ENCODE results near the gene MLLT10. TPM values are rescaled to one million over a fixed set of nuclear protein-coding genes. Genes with fewer than 3 reads are reported as not detected.
"Not testable (repeated sequence)": the region's sequence is repeated elsewhere in the genome, so short reads cannot be mapped to it uniquely, and the experiment has no call there.

The MLLT10 gene
- total RNA-seq, 1 experiment from 2014 or later: 48.4 TPM

- Histone ChIP-seq H4K20me1 (ENCODE audit: insufficient read depth) (no peaks in the 10 kb centered on the region; the same call in 1 of the 2 replicates), H3K4me2 (no peak overlapping the region), H3K79me2 (ENCODE audit: low read depth) (peaks cover 29% of the 10 kb centered on the region), H2AFZ (no peak overlapping the region), H3K4me1 (replicated peaks; ENCODE audit: insufficient read depth) (peaks cover 7% of the 10 kb centered on the region), H3K27me3 (ENCODE audit: insufficient read depth, low read depth) (no peaks in the 10 kb centered on the region), H3F3A (ENCODE audit: insufficient read depth, low read depth) (no peaks in the 10 kb centered on the region), H3K36me3 (ENCODE audit: low read depth) (no peaks in the 10 kb centered on the region), H3K9me3 (ENCODE audit: insufficient read depth, low read depth) (no peaks in the 10 kb centered on the region), H3K9me2 (ENCODE audit: insufficient read depth) (no peaks in the 10 kb centered on the region), H3K27ac (no peak overlapping the region), H3K4me3 (no peak overlapping the region)
- no peak for DNase-seq
- intact Hi-C loops (cut with micrococcal nuclease; ENCODE audit: unreplicated experiment): no loop called here
- ChIA-PET POLR2A (ENCODE audit: unreplicated experiment) (no interaction called here), CTCF (no interaction called here)
- TF ChIP-seq EZH2 (IDR thresholded peaks at IDR 0.05; ENCODE audit: low read depth) (no peak), CTCF (conservative IDR thresholded peaks at IDR 0.05) (no peak)
- no TSS peak for BruUV-seq (replicated peaks)
Observed at GRCh38 chr10:21556527-21556926, 22.5 kb downstream of the MLLT10 start.

DNA sequence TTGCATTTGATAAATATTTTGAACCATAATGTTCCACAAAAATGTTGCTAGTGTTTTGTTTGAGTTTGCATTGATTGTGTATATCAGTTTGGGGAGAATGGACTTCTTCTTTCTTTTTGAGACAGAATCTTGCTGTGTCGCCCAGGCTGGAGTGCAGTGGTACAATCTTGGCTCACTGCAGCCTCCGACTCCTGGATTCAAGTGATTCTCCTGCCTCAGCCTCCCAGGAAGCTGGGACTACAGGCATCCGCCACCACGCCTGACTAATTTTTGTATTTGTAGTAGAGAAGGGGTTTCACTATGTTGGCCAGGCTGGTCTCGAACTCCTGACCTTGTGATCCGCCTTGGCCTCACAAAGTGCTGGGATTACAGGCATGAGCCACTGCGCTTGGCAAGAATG lies 25.0 kb downstream of the MLLT10 start:
- intact Hi-C loops (cut with micrococcal nuclease; ENCODE audit: unreplicated experiment); H3F3A ChIP-seq (ENCODE audit: insufficient read depth, low read depth); DNase-seq; H4K20me1 ChIP-seq (ENCODE audit: insufficient read depth); H3K4me2 ChIP-seq; H3K9me2 ChIP-seq (ENCODE audit: insufficient read depth); H3K9me3 ChIP-seq (ENCODE audit: insufficient read depth, low read depth); POLR2A ChIA-PET (ENCODE audit: unreplicated experiment); H3K36me3 ChIP-seq (ENCODE audit: low read depth); H3K4me3 ChIP-seq; H2AFZ ChIP-seq; H3K4me1 ChIP-seq (replicated peaks; ENCODE audit: insufficient read depth); CTCF ChIA-PET; H3K27me3 ChIP-seq (ENCODE audit: insufficient read depth, low read depth); BruUV-seq (replicated peaks); H3K27ac ChIP-seq: not testable (repeated sequence)
- peaks cover 44% of the 10 kb centered on the region for H3K79me2 ChIP-seq (ENCODE audit: low read depth)

DNA sequence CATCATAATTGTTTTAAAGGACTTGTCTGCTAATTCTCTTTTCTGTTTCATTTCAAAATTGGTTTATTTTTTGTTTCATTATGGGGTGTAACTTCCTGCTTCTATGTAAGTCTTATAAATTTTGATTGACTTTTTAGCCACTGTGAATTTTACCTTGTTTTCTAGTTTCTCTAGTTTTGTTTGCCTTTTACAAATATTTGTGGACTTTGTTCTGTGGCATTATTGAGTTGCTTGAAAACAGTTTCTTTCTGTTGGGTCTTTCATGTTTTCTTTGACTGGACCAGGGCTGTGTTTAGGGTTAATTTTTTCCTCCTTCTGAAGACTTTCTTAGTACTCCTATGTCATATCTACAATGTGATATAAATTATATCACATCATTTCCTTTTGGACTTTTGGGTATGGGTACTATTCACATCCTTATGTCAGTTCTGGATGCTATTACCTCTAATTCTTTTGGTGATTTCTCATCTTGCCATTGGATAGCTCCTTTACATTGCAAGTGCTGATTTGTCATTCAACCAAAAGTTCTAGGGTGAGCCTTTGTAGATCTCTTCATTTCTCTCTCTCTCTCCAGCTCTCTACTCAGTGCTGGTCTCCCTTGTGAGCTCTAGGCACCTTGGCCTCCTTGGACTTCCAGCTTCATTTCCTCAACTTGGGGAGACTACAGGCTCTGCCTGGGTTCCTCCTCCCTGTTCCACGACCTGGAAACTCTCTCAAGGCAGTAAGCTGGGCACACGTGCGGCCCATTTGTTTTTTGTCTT lies 36.9 kb downstream of the MLLT10 start:
- BruUV-seq (replicated peaks): no TSS peak
- intact Hi-C loops (cut with micrococcal nuclease; ENCODE audit: unreplicated experiment): no loop called here
- H3K4me1 ChIP-seq (replicated peaks; ENCODE audit: insufficient read depth): no peaks in the 10 kb centered on the region
- 0 out of 2 replicates have a peak, but pooled peaks cover 5% of the 10 kb centered on the region for H4K20me1 ChIP-seq (ENCODE audit: insufficient read depth)
- H3K27ac ChIP-seq: no peak overlapping the region
- ChIA-PET POLR2A (ENCODE audit: unreplicated experiment) (no interaction called here), CTCF (no interaction called here)
- no peak overlapping the region for H3K4me2 ChIP-seq
- no peaks in the 10 kb centered on the region for H3K9me2 ChIP-seq (ENCODE audit: insufficient read depth)
- TF ChIP-seq CTCF (conservative IDR thresholded peaks at IDR 0.05) (no peak), EZH2 (IDR thresholded peaks at IDR 0.05; ENCODE audit: low read depth) (no peak)
- H3K4me3 ChIP-seq: no peak overlapping the region
- DNase-seq: no peak
- H2AFZ ChIP-seq: no peak overlapping the region
- H3K36me3 ChIP-seq (ENCODE audit: low read depth): no peaks in the 10 kb centered on the region
- no peaks in the 10 kb centered on the region for H3K9me3 ChIP-seq (ENCODE audit: insufficient read depth, low read depth)
- H3F3A ChIP-seq (ENCODE audit: insufficient read depth, low read depth): no peaks in the 10 kb centered on the region; the same call in 1 of the 2 replicates
- H3K27me3 ChIP-seq (ENCODE audit: insufficient read depth, low read depth): no peaks in the 10 kb centered on the region
- peaks cover 51% of the 10 kb centered on the region for H3K79me2 ChIP-seq (ENCODE audit: low read depth)

DNA sequence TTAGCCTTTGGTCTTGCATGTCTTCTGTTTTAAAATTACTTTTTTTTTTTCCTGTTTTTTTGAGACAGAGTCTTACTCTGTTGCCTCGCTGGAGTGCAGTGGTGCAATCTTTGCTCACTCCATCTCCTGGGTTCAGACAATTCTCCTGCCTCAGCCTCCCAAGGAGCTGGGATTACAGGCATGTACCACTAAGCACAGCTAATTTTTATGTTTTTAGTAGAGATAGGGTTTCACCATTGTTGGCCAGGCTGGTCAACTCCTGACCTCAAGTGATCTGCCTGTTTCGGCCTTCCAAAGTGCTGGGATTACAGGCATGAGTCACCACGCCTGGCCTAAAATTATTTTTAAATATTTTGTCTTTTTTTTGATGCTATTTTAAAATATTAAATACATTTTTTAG lies 38.5 kb downstream of the MLLT10 start:
- Histone ChIP-seq H3K4me2 (no peak overlapping the region), H3K27ac (no peak overlapping the region), H3K79me2 (ENCODE audit: low read depth) (peaks cover 46% of the 10 kb centered on the region), H2AFZ (no peak overlapping the region), H3F3A (ENCODE audit: insufficient read depth, low read depth) (no peaks in the 10 kb centered on the region; the same call in 1 of the 2 replicates), H3K4me3 (no peak overlapping the region), H3K9me3 (ENCODE audit: insufficient read depth, low read depth) (no peaks in the 10 kb centered on the region), H3K9me2 (ENCODE audit: insufficient read depth) (no peaks in the 10 kb centered on the region), H3K27me3 (ENCODE audit: insufficient read depth, low read depth) (no peaks in the 10 kb centered on the region), H3K36me3 (ENCODE audit: low read depth) (no peaks in the 10 kb centered on the region), H3K4me1 (replicated peaks; ENCODE audit: insufficient read depth) (no peaks in the 10 kb centered on the region), H4K20me1 (ENCODE audit: insufficient read depth) (0 out of 2 replicates have a peak, but pooled peaks cover 5% of the 10 kb centered on the region)
- TF ChIP-seq CTCF (conservative IDR thresholded peaks at IDR 0.05): no peak
- no peak for TF ChIP-seq EZH2 (IDR thresholded peaks at IDR 0.05; ENCODE audit: low read depth)
- POLR2A ChIA-PET (ENCODE audit: unreplicated experiment): no interaction called here
- BruUV-seq (replicated peaks): no TSS peak
- CTCF ChIA-PET: no interaction called here
- DNase-seq: no peak
- intact Hi-C loops (cut with micrococcal nuclease; ENCODE audit: unreplicated experiment): no loop called here

GRCh38 chr10:21574514-21574913 lies 40.5 kb downstream of the MLLT10 start:
- H2AFZ ChIP-seq; H3K9me2 ChIP-seq (ENCODE audit: insufficient read depth); H3K9me3 ChIP-seq (ENCODE audit: insufficient read depth, low read depth); POLR2A ChIA-PET (ENCODE audit: unreplicated experiment); H3K27me3 ChIP-seq (ENCODE audit: insufficient read depth, low read depth); H3K27ac ChIP-seq; H3F3A ChIP-seq (ENCODE audit: insufficient read depth, low read depth); H4K20me1 ChIP-seq (ENCODE audit: insufficient read depth); DNase-seq; H3K4me3 ChIP-seq; CTCF ChIA-PET; H3K36me3 ChIP-seq (ENCODE audit: low read depth); BruUV-seq (replicated peaks); H3K4me1 ChIP-seq (replicated peaks; ENCODE audit: insufficient read depth); H3K4me2 ChIP-seq; intact Hi-C loops (cut with micrococcal nuclease; ENCODE audit: unreplicated experiment): not testable (repeated sequence)
- H3K79me2 ChIP-seq (ENCODE audit: low read depth): peaks cover 53% of the 10 kb centered on the region

Measured in PC-9 (cell line).